ENCODE measurements around the gene KMT2C. TPM values are rescaled to one million over a fixed set of nuclear protein-coding genes. Genes with fewer than 3 reads are reported as not detected.

KMT2C gene
- total RNA-seq, 1 experiment from 2014 or later, result 45.4 TPM

GRCh38 chr7:152342796-152343195 is 93.0 kb downstream of the KMT2C start (continued):
- TF ChIP-seq IRF1 (CRISPR knock-in tag; IDR thresholded peaks at IDR 0.05) (no peak), TEAD4 (CRISPR knock-in tag; IDR thresholded peaks at IDR 0.05) (no peak), ELF4 (CRISPR knock-in tag; IDR thresholded peaks at IDR 0.05; ENCODE audit: low read depth) (no peak), PRDM15 (CRISPR knock-in tag; IDR thresholded peaks at IDR 0.05) (no peak), AFF4 (CRISPR knock-in tag; IDR thresholded peaks at IDR 0.05; ENCODE audit: borderline replicate concordance) (no peak), AR (CRISPR knock-in tag; IDR thresholded peaks at IDR 0.05) (no peak), ZNF263 (CRISPR knock-in tag; IDR thresholded peaks at IDR 0.05; ENCODE audit: low read depth) (no peak)

GRCh38 chr7:152341914-152342236 is 93.9 kb downstream of the KMT2C start:
- ChIA-PET POLR2A (no interaction called here), CTCF (interaction anchor here (1.2 to 2.1 kb wide), 3 partner anchors 22 to 365 kb away, joined by 3 to 6 read pairs (median 3); no protein-coding TSS in a partner anchor)
- Mint-ChIP-seq H3K27me3 (ENCODE audit: low read depth) (no peaks in the 10 kb centered on the region), H3K27ac (no peak overlapping the region), H3K9me3 (no peaks in the 10 kb centered on the region), H3K4me3 (no peak overlapping the region), H3K36me3 (no peaks in the 10 kb centered on the region), H3K4me1 (peaks cover 7% of the 10 kb centered on the region; the same call in 1 of the 2 replicates)
- TF ChIP-seq GABPB1 (CRISPR knock-in tag; IDR thresholded peaks at IDR 0.05) (no peak), E2F4 (CRISPR knock-in tag; IDR thresholded peaks at IDR 0.05; ENCODE audit: borderline replicate concordance, low read depth) (no peak), ZNF121 (CRISPR knock-in tag; IDR thresholded peaks at IDR 0.05) (no peak), KAT7 (CRISPR knock-in tag; IDR thresholded peaks at IDR 0.05; ENCODE audit: borderline replicate concordance) (no peak), SP1 (CRISPR knock-in tag; conservative IDR thresholded peaks at IDR 0.05) (no peak)
- DNase-seq (ENCODE audit: low spot score) (no peak), ATAC-seq (no peak)
